GM12878 (cell line): ENCODE measurements around the gene COL9A3. TPM values are rescaled to one million over a fixed set of nuclear protein-coding genes. Genes with fewer than 3 reads are reported as not detected.
A peak's percentile ranks its signal among the peaks of the same experiment; 100 is the strongest.

Experiments
- ATAC-seq: fragments of 200-7000 bp; cut with Tn5 transposase; 3 replicates; pipeline ENCODE4 v1.9.1; 2020; ENCODE audit warnings: mild to moderate bottlenecking, moderate library complexity
- BruUV-seq: library from RNA; stranded (reverse); fragments of 400-500 nt; replicated peaks from 2 replicates; lab custom pipeline; 2021; lab: Mats Ljungman, UMichigan
- CTCF ChIA-PET: fragments of 300-600 bp; sonication (Branson Sonifier 250); formaldehyde crosslinking; extraction: SDS; loops from one replicate; lab custom pipeline; 2021; ENCODE audit warnings: inconsistent platforms; lab: Yijun Ruan, JAX
- POLR2A ChIA-PET: fragments of 350-600 bp; formaldehyde crosslinking; extraction: SDS; loops from one replicate; lab custom pipeline; 2021; ENCODE audit warnings: inconsistent platforms; lab: Charles Lee
- RAD21 ChIA-PET: fragments of 300-600 bp; sonication (Branson Sonifier 250); formaldehyde crosslinking; loops from one replicate; lab custom pipeline; 2023; ENCODE audit warnings: antibody characterized with exemption; ENCODE audit not compliant: unreplicated experiment; lab: Charles Lee
- SMC1A ChIA-PET: fragments of 300-600 bp; sonication (Branson Sonifier 250); formaldehyde crosslinking; loops from one replicate; lab custom pipeline; 2023; ENCODE audit not compliant: unreplicated experiment, uncharacterized antibody; lab: Charles Lee
- DNase-seq: peaks from one replicate; pipeline ENCODE4 v3.0.0-alpha.2; 2011; ENCODE audit warnings: low read depth, low spot score
- FAIRE-seq: peaks from 3 replicates; lab custom pipeline; 2011; peaks lifted over from hg19 to GRCh38; lab: Jason Lieb, UNC
- H2AFZ ChIP-seq: 2 replicates; pipeline ENCODE4 v1.6.0; 2011; ENCODE audit warnings: low read depth, low read length, control low read depth; ENCODE audit not compliant: control insufficient read depth
- H3K27ac ChIP-seq: 2 replicates; pipeline ENCODE4 v1.5.1; 2011; ENCODE audit warnings: control low read depth; ENCODE audit not compliant: control insufficient read depth, insufficient read depth
- H3K27me3 ChIP-seq, 2 experiments: replicated peaks in 1 of 2; 2 replicates each; pipeline versions ENCODE4 v1.6.0 to v1.6.1; 2011; ENCODE audit warnings: low read length in 1 of 2; ENCODE audit not compliant: control insufficient read depth in 2 of 2, insufficient read depth in 2 of 2
- H3K36me3 ChIP-seq, 2 experiments: 2 replicates each; pipeline ENCODE4 v1.5.1; 2011; ENCODE audit warnings: low read length in 1 of 2; ENCODE audit not compliant: control insufficient read depth in 2 of 2, insufficient read depth in 2 of 2
- H3K4me1 ChIP-seq: 2 replicates; pipeline ENCODE4 v1.6.1; 2011; ENCODE audit warnings: mild to moderate bottlenecking, low read length, moderate library complexity, mixed read lengths; ENCODE audit not compliant: control insufficient read depth, insufficient read depth
- H3K4me2 ChIP-seq: 2 replicates; pipeline ENCODE4 v1.6.0; 2011; ENCODE audit warnings: control low read depth; ENCODE audit not compliant: control insufficient read depth, insufficient read depth
- H3K4me3 ChIP-seq: fragments of 200-600 bp; sonication (generic); 2 replicates; pipeline ENCODE4 v1.5.1; 2016
- H3K79me2 ChIP-seq: 2 replicates; pipeline ENCODE4 v1.6.0; 2011; ENCODE audit warnings: low read length; ENCODE audit not compliant: control insufficient read depth, insufficient read depth
- H3K9ac ChIP-seq: 2 replicates; pipeline ENCODE4 v1.8.0; 2011; ENCODE audit warnings: low read length, control low read depth, mixed read lengths; ENCODE audit not compliant: control insufficient read depth, insufficient read depth
- H3K9me3 ChIP-seq: replicated peaks from 3 replicates; pipeline ENCODE4 v1.5.1; 2011; ENCODE audit warnings: mild to moderate bottlenecking, low read length; ENCODE audit not compliant: control insufficient read depth, insufficient read depth
- H4K20me1 ChIP-seq: 2 replicates; pipeline ENCODE4 v1.6.0; 2011; ENCODE audit not compliant: control insufficient read depth, insufficient read depth
- CTCF ChIP-seq, 3 experiments: IDR thresholded peaks in 2 of 3; conservative IDR thresholded peaks in 1 of 3; 2 replicates each; pipeline ENCODE4 v1.5.1; 2011; ENCODE audit warnings: low read depth in 3 of 3, low read length in 3 of 3, mild to moderate bottlenecking in 3 of 3, control low read depth in 2 of 3, moderate library complexity in 2 of 3, inconsistent platforms in 1 of 3, mixed read lengths in 1 of 3; ENCODE audit not compliant: control insufficient read depth in 2 of 3, insufficient read depth in 1 of 3; ENCODE audit errors: extremely low read depth in 1 of 3
- EED ChIP-seq: sonication (generic); IDR thresholded peaks from 2 replicates; pipeline ENCODE4 v1.6.1; 2016; ENCODE audit warnings: antibody characterized with exemption, low read depth
- JUND ChIP-seq: IDR thresholded peaks from 2 replicates; pipeline ENCODE4 v1.6.1; 2012; ENCODE audit warnings: low read depth, mild to moderate bottlenecking, low read length, improper control_type of control experiment, moderate library complexity
- PAX5 ChIP-seq: IDR thresholded peaks from 2 replicates; pipeline ENCODE4 v1.6.1; 2011; ENCODE audit warnings: low read depth, low read length, borderline replicate concordance
- POU2F2 ChIP-seq: IDR thresholded peaks from 3 replicates; pipeline ENCODE4 v1.6.1; 2011; ENCODE audit warnings: low read depth, mild to moderate bottlenecking, low read length, borderline replicate concordance
- RUNX3 ChIP-seq: IDR thresholded peaks from 2 replicates; pipeline ENCODE4 v1.6.1; 2012; ENCODE audit warnings: low read length, inconsistent platforms
- SIX5 ChIP-seq: IDR thresholded peaks from 2 replicates; pipeline ENCODE4 v1.6.1; 2011; ENCODE audit warnings: mild to moderate bottlenecking, low read depth, low read length, moderate library complexity; ENCODE audit not compliant: severe bottlenecking
- SPI1 ChIP-seq: IDR thresholded peaks from 2 replicates; pipeline ENCODE4 v1.6.1; 2011; ENCODE audit warnings: low read depth, mild to moderate bottlenecking, low read length, moderate library complexity, borderline replicate concordance; ENCODE audit not compliant: insufficient read depth
- ZSCAN29 ChIP-seq: fragments of 450-650 bp; IDR thresholded peaks from 2 replicates; pipeline ENCODE4 v1.6.1; 2017; ENCODE audit warnings: mild to moderate bottlenecking, moderate library complexity
- WGBS: methylation state at CpG from one replicate; pipeline ENCODE4 v1.1.6; 2016; ENCODE audit warnings: low lambda C conversion rate; ENCODE audit not compliant: insufficient replicate concordance, insufficient coverage; ENCODE audit errors: missing lambda C conversion rate; 5-methylcytosine and 5-hydroxymethylcytosine counted together
- in situ Hi-C: fragments of 300-500 bp; cut with MboI; formaldehyde crosslinking; loops from 9 replicates; pipeline ENCODE4 v1.14.3; 2018; ENCODE audit warnings: mixed read lengths
- intact Hi-C: fragments of 100-400 bp; cut with micrococcal nuclease; formaldehyde crosslinking; loops from one replicate; pipeline ENCODE4 v1.14.2; 2022; ENCODE audit not compliant: unreplicated experiment
- polyA plus RNA-seq, 11 experiments: library from polyadenylated mRNA; depleted of rRNA in 4 of 11; unstranded in 6 of 11; stranded (reverse) in 5 of 11; fragments of >200 nt; fragmentation: Nextera tagmentation in 4 of 11; fragmentation: Illumina TruSeq in 1 of 11; extraction: Ambion mirVana in 4 of 11; extraction: Trizol in 1 of 11; gene quantifications; 1 replicate in 1 of 11; 2 replicates in 10 of 11; pipeline versions ENCODE4 v1.2.1 to v1.2.3, GENCODE V29; 2011 to 2016; ENCODE audit warnings: inconsistent platforms in 2 of 11, missing spikeins in 2 of 11, low read depth in 1 of 11
- total RNA-seq, 4 experiments: library from RNA; depleted of rRNA in 3 of 4; stranded (reverse); fragments of >200 nt in 3 of 4; fragmentation: Illumina TruSeq in 1 of 4; extraction: Trizol in 1 of 4; gene quantifications; 2 replicates each; pipeline versions ENCODE4 v1.2.1 to v1.2.3, GENCODE V29; 2013 to 2021

The COL9A3 gene
- total and polyA plus RNA-seq, 10 of the 15 experiments (the other 5 are each of a cell fraction or from before 2014, with no cell fraction given): 0.09 to 1.7 (median 0.63) TPM; not detected in 1

- ChIA-PET SMC1A (interaction anchor here (0.8 to 0.9 kb wide), 3 partner anchors 17 to 122 kb away, joined by 3 to 4 read pairs (median 3); no protein-coding TSS in a partner anchor), RAD21 (interaction anchor here (0.8 to 0.9 kb wide), 2 partner anchors 10 to 177 kb away, joined by 3 read pairs; no protein-coding TSS in a partner anchor), CTCF (interaction anchor here (1.0 to 2.1 kb wide), 4 partner anchors 10 to 530 kb away, joined by 3 to 9 read pairs (median 3); partner anchors contain the start of gene TCFL5), POLR2A (no interaction called here)
- peaks cover 0 to 3% of the 10 kb centered on the region in 2 experiments; a peak in 2 of 4 replicates for H3K27me3 ChIP-seq
- peak; percentile 57 for DNase-seq
- peak overlapping the region; percentile 66 for H3K4me2 ChIP-seq
- H3K4me1 ChIP-seq: peaks cover 14% of the 10 kb centered on the region
- no peak overlapping the region for H3K27ac ChIP-seq
- no peaks in the 10 kb centered on the region for H4K20me1 ChIP-seq
- peak; percentile 93 for FAIRE-seq
- intact Hi-C loops (no loop called here), in situ Hi-C loops (no loop called here)
- peak overlapping the region; percentile 75 for H2AFZ ChIP-seq
- no peak overlapping the region for H3K4me3 ChIP-seq
- ATAC-seq: peak; percentile 94
- no peaks in the 10 kb centered on the region for H3K36me3 ChIP-seq
- TF ChIP-seq JUND (no peak), ZSCAN29 (no peak), RUNX3 (peak; percentile 16; the same call in 1 of the 2 replicates), EED (no peak), PAX5 (no peak), SIX5 (no peak), SPI1 (peak; percentile 32; the same call in 1 of the 2 replicates), CTCF (IDR thresholded peaks at IDR 0.05 in 2 of 3, conservative IDR thresholded peaks at IDR 0.05 in 1 of 3; ENCODE audit: control insufficient read depth in 2 of 3, extremely low read depth in 1 of 3, insufficient read depth in 1 of 3, low read depth in 3 of 3, low read length in 3 of 3) (peak in 2 of 3 experiments; percentile 4 to 21; a peak in 1 of 6 replicates), POU2F2 (peak; percentile 90; the same call in 2 of the 3 replicates)
- no TSS peak for BruUV-seq
- peak overlapping the region; percentile 35; the same call in 1 of the 2 replicates for H3K9ac ChIP-seq
- no peaks in the 10 kb centered on the region for H3K79me2 ChIP-seq
- 33% methylated on average over 22 of the region's 22 CpGs for WGBS
- no peaks in the 10 kb centered on the region for H3K9me3 ChIP-seq
Measured at GRCh38 chr20:62832212-62832922, 15.5 kb downstream of the COL9A3 start.
